Measurements from ENCODE around the gene TMEM144.
A peak's percentile ranks its signal among the peaks of the same experiment; 100 is the strongest.
"Not testable (repeated sequence)": the region's sequence is repeated elsewhere in the genome, so short reads cannot be mapped to it uniquely, and the experiment has no call there.

Gene TMEM144

DNA sequence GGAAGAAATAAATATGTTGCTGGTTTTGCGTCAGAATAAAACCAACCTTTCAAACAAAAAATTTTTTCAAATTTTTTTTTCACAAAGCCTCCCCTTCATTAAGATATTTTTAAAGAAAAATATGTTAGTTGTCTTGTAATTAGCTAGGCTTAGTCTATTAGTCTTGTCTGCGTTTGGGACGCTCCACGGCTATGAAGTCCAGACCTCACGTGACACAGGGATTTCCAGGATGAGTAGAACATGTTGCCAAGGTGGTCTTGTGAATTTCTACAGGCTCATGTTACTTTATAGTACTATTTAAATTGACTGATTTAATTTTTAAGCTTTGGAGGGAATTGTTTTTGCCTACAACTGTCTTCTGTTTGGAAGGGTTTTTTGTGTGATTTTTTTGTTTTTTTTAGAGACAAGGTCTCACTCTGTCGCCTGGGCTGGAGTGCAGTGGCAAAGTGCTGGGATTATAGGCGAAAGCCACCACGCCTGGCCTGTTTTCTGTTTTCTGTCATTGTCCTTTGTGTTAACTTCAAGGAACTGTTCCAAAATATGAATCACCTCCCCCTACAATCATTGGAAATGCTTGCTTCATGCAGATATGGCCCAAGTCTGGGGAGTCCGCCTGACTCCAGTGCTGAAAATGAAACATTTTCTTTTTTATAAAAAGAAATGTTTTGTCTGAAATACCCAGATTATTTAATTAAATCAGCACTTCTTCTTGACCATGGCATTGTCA, 26.2 kb downstream of the TMEM144 start:
- DNase-seq (ENCODE audit: low spot score) = peak; percentile 92

DNA sequence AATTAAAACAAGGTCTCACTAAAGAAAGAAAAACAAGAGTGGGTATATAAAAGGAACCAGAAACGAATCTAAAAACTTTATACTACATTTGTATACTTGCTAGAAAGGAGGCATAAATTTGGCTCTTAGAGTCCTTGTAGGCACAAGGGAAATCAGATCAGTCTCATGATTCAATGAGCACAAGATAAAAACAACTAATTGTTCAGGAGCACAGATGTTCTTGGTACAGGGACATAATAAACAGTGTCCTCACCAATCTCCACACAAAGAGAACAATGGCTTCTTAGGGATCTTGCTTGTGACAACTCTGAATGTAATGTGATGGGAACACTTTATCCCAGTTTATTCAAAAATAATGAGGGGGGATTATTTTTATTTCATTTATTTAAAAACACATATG, 28.3 kb downstream of the TMEM144 start:
- DNase-seq (ENCODE audit: low spot score) = peak; percentile 93

DNA sequence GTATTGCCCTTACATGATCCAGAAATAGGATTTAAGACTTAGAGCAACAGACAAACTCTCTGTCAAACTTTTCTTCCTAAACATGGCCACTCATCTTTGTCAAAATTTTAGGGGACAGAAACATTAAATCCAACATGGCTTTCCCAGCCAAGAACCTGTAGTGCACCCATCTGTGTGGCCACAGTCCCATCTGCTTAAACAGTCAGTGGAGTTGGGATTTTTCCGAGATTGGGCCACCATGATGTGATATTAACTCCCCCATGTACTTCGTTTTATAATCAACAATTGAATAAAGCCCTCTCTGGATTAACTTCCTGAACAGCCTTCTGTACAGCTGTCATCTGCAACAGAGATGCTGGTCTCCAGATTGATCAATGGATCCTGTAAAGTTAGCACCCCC, 28.9 kb downstream of the TMEM144 start:
- peak; percentile 32 for DNase-seq (ENCODE audit: low spot score)

DNA sequence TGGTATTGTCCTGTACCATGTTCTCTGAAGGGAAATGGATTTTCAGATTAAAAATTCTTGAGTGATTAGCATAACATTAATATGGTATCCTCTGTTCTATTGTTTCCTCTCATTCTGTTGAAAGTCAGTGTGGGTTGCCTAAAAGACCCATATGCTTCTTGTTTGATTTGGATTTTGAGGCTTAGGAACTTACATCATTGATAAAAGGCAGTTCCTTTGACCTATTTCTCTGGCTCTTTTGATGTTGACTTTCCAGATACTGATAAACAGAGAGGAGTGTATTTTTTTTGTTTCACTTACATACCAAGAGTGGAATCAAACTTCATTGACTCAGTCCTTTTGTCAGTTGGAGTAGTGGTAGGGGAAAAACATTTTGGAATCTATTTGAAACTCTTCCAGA, 32.8 kb downstream of the TMEM144 start:
- DNase-seq (ENCODE audit: low spot score) = no peak

DNA sequence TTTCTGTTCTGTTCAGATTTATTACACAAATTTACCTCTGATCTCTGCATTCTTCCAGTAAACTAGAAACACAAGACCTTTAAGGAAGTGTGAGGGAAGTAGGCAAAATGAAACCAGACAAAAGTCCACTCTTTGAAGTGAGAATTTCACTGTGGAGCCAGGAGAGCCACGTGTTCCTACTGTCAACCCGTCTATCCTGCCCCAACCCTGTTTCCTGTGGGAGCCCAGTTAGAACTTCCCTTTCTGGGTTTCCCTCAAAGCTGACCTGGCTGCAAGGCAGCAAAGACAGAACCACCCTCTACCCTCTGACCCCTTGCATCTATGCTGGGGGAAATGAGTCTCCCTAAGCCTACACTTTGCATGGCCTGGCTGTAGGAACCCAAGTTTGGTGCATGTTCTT, 40.0 kb downstream of the TMEM144 start:
- peak; percentile 55 for DNase-seq (ENCODE audit: low spot score)

DNA sequence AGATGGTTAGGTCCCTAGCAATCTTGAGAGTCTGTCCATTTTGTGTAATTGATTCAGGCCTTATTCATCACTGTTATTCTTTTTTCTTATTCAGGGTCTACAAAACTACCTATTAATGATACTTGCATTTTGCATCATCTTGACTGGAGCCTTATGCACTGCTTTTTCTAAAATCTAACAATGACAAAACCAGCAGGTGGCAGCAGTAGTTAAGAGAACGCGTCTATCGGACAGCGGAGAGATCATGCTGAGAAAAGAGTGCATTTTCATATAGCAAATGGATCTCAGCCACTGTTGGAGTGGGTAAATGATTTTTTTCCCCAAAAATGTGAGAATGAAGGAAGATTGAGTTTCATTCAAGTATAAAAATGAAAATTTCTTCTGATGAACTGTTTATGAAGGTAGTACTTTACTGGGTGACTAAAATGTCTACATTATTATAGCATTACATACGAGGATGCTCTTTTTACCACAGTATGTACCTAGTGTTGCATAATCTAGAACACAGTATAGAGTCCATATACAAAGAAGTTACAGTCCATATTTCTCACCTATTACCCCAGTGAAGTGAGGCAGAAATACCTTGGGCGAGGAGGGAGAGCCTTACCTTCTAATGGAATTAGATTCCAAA, 43.2 kb downstream of the TMEM144 start:
- peak; percentile 87 for DNase-seq (ENCODE audit: low spot score)

DNA sequence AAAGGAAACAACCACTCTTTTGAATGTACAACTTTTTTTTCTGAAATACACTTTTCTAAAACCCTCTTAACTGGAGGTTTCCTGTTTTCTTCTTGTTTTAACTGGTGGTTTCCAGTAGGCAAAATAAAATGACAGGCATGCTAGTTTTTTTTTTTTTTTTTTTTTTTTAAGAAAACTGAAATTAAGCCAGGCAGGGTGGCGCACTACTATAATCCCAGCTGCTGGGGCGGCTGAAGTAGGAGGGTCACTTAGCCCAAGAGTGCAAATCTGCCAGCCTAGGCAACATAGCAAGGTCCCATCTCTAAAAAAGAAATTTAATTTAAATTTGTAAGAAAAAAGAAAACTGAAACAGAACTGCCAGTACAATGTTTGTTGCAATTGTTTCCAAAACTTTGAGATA, 44.0 kb downstream of the TMEM144 start:
- DNase-seq (ENCODE audit: low spot score) = no peak

DNA sequence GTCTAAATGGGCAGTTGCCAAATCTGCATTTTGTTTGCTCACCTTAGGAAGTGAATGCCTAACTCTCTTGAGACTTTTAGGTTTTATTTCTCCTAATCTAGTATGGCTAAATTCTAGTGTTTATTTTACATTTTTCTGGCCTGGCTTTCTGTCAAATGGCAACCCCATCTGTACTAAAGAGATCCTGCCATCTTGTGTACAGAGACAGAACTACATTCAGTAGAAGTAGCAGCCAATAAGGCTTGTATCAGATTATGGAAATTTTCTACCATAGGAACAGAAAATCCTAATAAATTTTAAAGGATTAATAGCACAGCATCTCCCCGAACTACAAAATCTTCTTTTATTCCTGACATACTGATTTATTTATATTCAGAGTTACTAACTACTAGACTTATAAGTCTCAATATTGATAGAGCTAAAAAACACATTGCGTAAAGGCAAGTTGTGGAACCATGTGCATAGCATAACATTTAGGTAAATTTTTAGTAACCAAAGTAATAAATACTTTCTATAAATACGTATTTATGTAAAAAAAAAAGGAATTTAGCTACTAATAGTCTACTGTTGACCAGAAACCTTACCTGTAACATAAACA, 45.5 kb downstream of the TMEM144 start:
- peak; percentile 48 for DNase-seq (ENCODE audit: low spot score)

DNA sequence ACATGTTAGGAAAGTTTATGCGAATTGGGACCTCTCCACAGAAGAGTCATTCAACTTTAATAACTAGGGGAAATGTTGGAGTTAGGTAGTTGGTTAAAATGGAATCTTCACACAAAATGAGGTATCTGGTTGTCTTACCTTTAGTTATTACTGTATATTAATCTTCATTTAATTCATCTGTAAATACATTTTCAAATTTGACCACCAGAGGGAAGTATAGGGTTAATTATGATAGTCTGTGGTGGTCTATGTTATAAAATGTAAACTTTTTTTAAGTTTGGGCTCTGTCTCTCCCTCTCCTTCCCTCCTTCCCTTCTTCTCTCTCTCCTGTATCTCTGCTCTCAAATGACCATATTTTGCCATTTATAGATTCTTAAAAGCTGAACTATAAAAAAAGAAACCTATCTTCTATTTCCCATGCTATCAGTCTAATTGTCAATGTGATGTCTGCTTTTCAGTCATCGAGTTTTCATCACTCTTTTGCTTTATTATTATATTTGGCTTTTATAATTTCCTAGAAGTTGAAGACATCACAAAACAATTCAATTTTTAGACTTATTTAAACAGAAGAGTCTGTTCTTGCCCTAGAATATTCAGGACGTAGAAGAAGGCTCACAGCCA, 49.8 kb downstream of the TMEM144 start:
- DNase-seq (ENCODE audit: low spot score) = no peak

DNA sequence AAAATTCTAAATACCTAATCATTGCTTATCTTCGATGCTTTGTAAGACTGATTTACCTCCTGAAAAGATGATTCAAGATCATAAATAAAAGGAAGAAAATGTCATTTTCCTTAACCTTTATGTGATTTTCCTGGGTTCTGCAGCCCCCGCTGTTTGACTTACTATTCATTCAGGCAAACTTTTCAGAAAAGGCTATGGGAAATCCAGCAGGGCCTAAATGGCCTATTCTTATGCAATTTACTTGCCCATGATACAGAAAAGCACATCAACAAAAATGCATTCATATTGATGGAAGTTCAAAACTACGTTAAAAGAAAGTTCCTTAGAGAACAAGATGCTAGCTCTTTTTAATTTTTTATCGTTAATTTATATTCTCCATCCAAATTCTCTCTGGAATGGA, 51.2 kb downstream of the TMEM144 start:
- no peak for DNase-seq (ENCODE audit: low spot score)

DNA sequence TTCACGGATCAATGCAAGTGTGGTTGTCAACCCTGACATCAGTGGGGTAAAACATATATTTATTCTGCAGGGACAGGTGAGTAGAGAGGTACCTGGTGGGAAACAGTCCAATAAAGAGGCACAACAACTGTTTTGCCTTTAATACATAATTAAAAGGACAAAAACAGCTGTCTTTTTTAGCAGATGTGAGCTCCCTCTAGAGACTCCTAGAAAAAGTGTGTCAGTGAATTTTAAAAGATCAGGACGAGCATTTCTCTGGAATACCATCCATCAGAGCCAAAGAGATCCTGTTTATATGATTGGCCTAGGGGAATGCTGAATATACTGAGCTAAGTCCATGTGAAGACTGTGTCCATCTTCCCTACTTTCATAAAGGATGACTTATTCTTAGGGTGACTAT, 58.3 kb downstream of the TMEM144 start:
- no peak for DNase-seq (ENCODE audit: low spot score)

DNA sequence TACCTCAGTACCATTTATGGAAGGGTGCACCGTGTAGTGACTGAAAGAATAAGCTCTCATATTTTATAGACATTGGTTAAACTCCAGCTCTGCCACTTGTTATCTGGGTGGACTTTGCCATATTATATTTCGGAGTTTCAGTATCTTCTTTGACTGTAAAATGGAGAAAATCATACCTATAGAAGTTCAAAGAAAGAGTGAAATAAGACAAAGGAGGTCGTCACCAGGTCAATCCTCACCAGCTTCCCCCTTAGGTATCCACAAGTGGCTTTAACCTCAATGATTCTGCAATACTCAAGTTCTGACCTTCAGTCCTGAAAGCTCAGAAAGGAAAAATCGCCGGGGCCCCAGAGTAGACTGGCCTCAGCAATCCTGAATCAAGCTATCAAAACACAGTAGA, 64.3 kb downstream of the TMEM144 start:
- DNase-seq (ENCODE audit: low spot score) = no peak

DNA sequence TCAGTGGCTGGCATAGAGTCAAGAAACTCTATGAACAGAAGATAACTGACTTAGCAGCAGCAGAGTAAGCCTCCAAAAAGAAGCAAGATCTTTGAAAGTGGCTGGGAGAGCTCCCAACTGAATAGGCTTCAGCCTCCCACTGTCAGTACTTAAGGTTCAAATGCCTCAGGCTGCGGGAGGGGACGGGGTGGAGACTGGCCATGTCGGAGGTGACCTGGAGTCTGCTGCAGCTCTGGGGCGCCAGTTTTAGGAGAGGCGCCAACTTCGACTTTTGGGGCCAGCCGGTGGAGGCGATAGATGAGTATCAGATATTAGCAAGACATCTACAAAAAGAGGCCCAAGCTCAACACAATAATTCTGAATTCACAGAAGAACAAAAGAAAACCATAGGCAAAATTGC, 67.3 kb downstream of the TMEM144 start:
- no peak for DNase-seq (ENCODE audit: low spot score)

DNA sequence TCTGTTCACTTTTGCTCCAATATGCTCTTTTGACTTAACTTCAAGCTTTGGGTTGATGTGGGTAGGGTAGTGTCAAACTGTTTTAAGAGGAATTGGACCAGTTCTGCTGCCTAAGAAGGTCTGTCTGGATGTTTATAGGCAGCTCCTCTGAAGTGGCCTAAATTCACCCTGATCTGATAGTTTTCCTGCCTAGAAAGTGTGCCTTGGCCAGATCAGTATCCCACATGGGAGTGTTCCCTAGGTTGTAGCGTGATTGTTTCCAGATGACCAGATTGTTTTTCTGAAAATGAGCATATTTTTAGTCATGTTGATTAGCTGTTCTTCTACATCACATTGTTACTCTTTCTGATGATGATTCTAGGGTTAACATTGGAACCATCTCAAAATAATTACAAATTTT, 68.8 kb downstream of the TMEM144 start:
- DNase-seq (ENCODE audit: low spot score) = not testable (repeated sequence)

DNA sequence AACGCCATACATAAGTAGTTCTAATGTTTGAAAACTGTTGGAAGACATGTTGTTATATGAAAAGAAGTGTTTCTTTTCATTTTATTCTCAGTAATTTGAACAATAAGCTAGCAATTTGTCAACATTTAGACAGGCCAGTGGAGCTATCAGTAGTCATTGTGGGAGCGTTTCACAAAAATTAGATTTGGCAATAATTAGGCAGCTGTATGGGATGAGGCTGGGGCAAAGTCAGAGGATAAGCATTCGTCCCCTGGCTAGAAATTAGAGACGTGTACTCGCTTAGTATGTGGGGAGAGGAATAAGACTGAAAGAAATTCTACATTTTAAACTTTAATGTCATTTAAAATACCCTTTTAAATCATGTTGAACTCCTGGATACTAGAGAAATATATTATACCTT, 70.6 kb downstream of the TMEM144 start:
- no peak for DNase-seq (ENCODE audit: low spot score)

DNA sequence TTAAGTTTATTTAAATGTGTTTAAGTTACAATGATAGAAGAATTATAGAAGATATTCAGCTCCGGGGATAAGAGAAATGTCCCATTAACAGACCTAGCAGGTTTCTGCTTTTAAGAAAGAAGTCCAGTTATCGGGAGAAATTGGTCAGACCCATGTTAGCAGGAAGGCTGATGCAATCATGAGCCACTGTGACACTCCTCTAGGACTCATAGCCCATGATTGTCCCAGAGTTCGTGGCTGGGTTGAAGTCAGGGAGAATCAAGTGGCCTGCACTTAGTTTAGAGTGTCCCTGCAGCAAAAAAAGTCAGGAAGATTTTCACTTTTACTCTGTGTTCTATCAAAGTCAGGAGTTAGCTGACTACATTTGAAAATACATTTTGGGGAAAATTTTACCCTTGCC, 72.0 kb downstream of the TMEM144 start:
- DNase-seq (ENCODE audit: low spot score) = no peak

DNA sequence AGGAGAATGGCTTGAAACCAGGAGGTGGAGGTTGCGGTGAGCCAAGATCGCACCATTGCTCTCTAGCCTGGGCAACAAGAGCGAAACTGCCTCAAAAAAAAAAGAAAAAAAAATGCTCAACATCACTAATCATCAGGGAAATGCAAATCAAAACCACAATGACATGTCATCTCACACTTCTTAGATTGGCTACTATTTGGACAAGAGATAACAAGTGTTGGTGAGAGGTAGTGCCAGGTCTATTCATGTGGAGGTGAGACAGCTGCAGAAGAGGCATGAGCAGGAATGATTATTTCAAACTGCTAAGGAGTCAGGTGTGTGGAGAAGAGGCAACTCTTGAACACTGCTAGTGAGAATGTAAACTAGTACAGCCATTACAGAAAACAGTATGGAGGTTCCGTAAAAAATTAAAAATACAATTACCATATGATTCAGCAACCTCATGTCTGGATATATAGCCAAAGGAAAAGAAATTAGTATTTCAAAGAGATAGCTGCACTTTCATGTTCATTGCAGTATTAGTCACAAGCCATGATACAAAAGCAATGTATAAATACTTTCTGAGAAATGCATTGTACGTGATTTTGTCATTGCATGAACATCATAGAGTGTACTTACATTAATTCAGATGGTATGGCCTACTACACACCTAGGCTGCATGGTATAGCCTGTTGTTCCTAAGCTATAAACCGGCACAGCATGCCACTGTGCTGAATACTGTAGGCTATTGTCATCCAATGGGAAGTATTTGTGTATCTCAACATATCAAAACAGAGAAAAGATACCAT, 75.3 kb downstream of the TMEM144 start:
- DNase-seq (ENCODE audit: low spot score) = no peak

DNA sequence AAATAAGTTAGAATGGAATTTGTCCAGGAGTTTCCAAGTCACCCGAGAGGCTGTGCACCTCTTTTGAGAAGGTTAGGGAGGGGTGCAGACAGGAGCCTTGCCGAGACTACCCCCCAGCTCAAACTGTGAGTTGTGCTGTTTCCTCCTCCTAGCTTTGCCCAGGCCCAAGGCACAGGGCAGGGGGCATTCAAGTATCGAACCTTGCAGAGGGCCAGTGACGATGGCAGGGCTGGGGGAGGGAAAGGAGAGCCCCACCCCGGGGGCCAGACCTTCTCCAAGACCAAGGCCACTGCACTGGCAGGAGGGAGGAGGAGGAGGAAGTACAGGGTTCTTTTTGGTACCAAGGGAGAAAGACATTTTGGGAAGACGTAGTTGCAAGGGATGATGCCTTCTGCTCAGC, 80.6 kb downstream of the TMEM144 start:
- DNase-seq (ENCODE audit: low spot score) = no peak

DNA sequence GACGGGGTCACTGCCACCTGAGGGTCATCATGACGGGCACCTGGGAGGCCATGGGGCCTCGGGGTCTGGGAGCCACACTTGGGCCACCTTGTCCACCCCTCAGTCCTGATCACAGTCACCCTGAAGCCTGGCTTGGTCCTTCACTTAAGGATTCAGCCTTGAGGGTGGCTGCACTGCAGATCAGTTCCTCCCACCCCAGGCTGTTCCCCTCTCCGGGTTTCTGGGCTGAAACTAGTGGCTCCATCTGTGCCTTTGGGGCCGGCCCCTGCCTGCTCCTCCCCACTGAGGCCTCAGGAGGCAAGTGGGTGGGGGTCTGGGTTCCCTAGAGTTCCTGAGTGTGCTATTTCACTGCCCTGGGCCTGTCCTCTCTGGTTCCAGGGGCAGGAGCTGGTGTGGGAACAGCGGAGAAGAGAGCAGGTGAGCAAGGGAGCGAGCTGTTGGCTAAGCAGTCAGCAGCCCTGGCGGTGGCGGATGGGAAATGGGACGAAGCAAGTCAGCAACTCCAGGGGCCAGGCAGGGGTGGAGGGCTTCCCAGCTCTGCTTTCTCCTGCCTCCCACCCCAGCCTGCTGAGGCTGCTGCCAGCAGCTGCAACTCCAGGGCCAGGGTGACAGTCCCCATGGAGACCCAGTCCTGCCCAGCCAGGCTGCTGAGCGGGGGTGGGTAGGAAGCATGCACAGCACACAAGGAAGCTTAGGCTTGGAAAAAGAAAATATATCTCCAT, 81.2 kb downstream of the TMEM144 start:
- no peak for DNase-seq (ENCODE audit: low spot score)

DNA sequence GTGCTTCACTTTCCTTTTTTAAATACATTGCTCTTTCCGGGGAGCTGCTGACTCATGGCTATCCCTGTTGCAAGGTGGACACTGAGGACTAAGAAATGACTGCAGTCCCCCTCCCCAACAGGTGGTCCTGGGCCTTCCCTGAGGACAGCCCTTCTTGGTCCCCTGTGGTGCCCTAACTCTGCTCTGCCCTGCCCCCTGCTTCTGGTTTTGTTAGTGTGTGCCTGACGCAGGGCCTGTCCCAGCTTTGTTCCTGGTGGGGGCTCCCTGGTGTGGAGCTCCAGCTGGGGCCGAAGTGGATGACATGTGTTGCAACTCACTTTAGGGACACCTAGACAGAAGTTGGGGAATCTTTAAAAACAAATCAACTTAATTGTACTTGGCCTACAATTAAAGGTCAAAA, 81.9 kb downstream of the TMEM144 start:
- DNase-seq (ENCODE audit: low spot score) = no peak

DNA sequence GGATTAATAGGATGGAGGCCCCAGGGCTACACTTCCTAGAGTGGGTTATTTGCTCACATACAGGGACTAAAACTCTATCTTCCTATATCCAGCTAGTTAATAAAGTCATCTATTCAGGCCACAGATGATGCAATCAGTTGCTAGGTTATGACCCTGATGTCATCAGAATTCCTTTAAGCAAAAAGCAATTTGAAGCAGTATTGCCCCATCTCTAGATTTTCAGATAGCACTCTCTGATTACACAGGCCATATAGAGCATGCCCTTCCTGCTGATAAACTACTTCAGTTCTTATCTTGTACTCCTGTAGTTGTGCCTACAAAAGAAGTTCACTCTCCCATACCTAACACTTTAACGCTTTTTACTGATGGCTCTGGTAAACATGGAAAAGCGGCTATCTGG, 84.8 kb downstream of the TMEM144 start:
- no peak for DNase-seq (ENCODE audit: low spot score)

DNA sequence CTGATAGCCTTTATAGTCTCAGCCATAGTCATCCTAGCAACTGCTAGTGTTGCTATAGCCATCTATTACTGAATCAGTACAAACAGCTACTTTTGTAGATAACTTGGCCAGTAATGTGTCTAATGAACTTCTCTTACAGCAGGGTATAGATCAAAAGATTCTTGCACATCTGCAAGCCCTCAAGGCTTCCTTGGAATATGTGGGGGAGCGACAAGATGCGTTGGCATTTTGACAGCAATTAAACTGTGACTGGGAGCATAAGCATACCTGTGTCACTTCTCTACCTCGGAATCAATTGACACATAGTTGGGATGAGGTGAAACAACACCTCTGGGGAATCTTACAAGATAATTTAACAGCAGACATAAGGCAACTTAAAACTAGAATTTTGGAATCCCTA, 87.6 kb downstream of the TMEM144 start:
- DNase-seq (ENCODE audit: low spot score) = peak; percentile 32

Measured in putamen (tissue), 1 donor.